Fibroblast of the conjunctiva (primary cell): ENCODE data around the gene PDZRN3.

Experiments used
- DNase-seq: peaks from one replicate; pipeline ENCODE4 v3.0.0-alpha.2; 2010; ENCODE audit warnings: low read depth

PDZRN3 gene

GRCh38 chr3:73622091-73622805, 2.5 kb downstream of the PDZRN3 start:
- DNase-seq = no peak

GRCh38 chr3:73621388-73621787, 3.4 kb downstream of the PDZRN3 start:
- no peak for DNase-seq

- no peak for DNase-seq
These were observed 6.3 kb downstream of the PDZRN3 start for GRCh38 chr3:73618461-73618860.

GRCh38 chr3:73616056-73616455, 8.7 kb downstream of the PDZRN3 start:
- no peak for DNase-seq

GRCh38 chr3:73614419-73614818, 10.3 kb downstream of the PDZRN3 start:
- DNase-seq = peak; percentile 83

GRCh38 chr3:73611176-73611575, 13.6 kb downstream of the PDZRN3 start:
- DNase-seq = no peak

GRCh38 chr3:73610493-73610892, 14.2 kb downstream of the PDZRN3 start:
- no peak for DNase-seq

- no peak for DNase-seq
These were observed 15.1 kb downstream of the PDZRN3 start for GRCh38 chr3:73609655-73610054.

- no peak for DNase-seq
These were observed 15.5 kb downstream of the PDZRN3 start for GRCh38 chr3:73609315-73609641.

GRCh38 chr3:73608456-73609314, 16.1 kb downstream of the PDZRN3 start:
- DNase-seq = no peak

GRCh38 chr3:73605861-73606260, 18.9 kb downstream of the PDZRN3 start:
- DNase-seq = no peak

GRCh38 chr3:73605412-73605811, 19.3 kb downstream of the PDZRN3 start:
- peak; percentile 88 for DNase-seq

GRCh38 chr3:73604451-73604850, 20.3 kb downstream of the PDZRN3 start:
- no peak for DNase-seq

GRCh38 chr3:73603762-73604171, 21.0 kb downstream of the PDZRN3 start:
- DNase-seq = no peak

- no peak for DNase-seq
These were observed 22.6 kb downstream of the PDZRN3 start for GRCh38 chr3:73602170-73602569.

GRCh38 chr3:73601481-73601880, 23.3 kb downstream of the PDZRN3 start:
- no peak for DNase-seq

GRCh38 chr3:73601011-73601410, 23.7 kb downstream of the PDZRN3 start:
- no peak for DNase-seq

GRCh38 chr3:73600293-73600938, 24.3 kb downstream of the PDZRN3 start:
- peak; percentile 95 for DNase-seq

- no peak for DNase-seq
These were observed 25.1 kb downstream of the PDZRN3 start for GRCh38 chr3:73599605-73600004.

GRCh38 chr3:73597476-73597875, 27.3 kb downstream of the PDZRN3 start:
- no peak for DNase-seq

- no peak for DNase-seq
These were observed 32.3 kb downstream of the PDZRN3 start for GRCh38 chr3:73592154-73593144.

- no peak for DNase-seq
These were observed 33.4 kb downstream of the PDZRN3 start for GRCh38 chr3:73591286-73591800.
